Thyroid gland (tissue), 4 donors: Measurements from ENCODE around the gene CTU1. TPM values are rescaled to one million over a fixed set of nuclear protein-coding genes. Genes with fewer than 3 reads are reported as not detected.

Experiments
- DNase-seq, 2 donors: peaks; one replicate each; pipeline ENCODE4 v3.0.0-alpha.2; 2019
- H3K27ac ChIP-seq, 3 donors: fragments of 200-600 bp; sonication (generic); 1 replicate in 2 of 3; 2 replicates in 1 of 3; pipeline ENCODE4 v1.5.1; 2016 to 2019; ENCODE audit warnings: mild to moderate bottlenecking in 1 of 3, moderate library complexity in 1 of 3
- H3K27me3 ChIP-seq: fragments of 200-600 bp; sonication (generic); one replicate; pipeline ENCODE4 v1.5.1; 2019
- H3K36me3 ChIP-seq, 2 donors: fragments of 200-600 bp; sonication (generic); one replicate each; pipeline ENCODE4 v1.5.1; 2016 to 2019
- H3K4me1 ChIP-seq, 2 donors: fragments of 200-600 bp; sonication (generic); one replicate each; pipeline ENCODE4 v1.5.1; 2017 to 2019
- H3K4me3 ChIP-seq, 3 donors: fragments of 200-600 bp; sonication (generic); replicated peaks in 1 of 3; 1 replicate in 2 of 3; 2 replicates in 1 of 3; pipeline ENCODE4 v1.5.1; 2016; ENCODE audit warnings: mild to moderate bottlenecking in 1 of 3
- H3K9me3 ChIP-seq: fragments of 200-600 bp; sonication (generic); one replicate; pipeline ENCODE4 v1.5.1; 2017
- POLR2A ChIP-seq, 2 donors: fragments of 450-650 bp; IDR thresholded peaks; one replicate each; pipeline ENCODE4 v1.6.1; 2017; ENCODE audit warnings: antibody characterized with exemption in 2 of 2, mild to moderate bottlenecking in 2 of 2, moderate library complexity in 1 of 2
- WGBS, 2 donors: methylation state at CpG; one replicate each; pipeline ENCODE4 v1.1.5; 2017; 5-methylcytosine and 5-hydroxymethylcytosine counted together
- intact Hi-C: fragments of 100-400 bp; cut with DNase I; formaldehyde crosslinking; loops from one replicate; pipeline ENCODE4 v1.15.1; 2023
- total RNA-seq, 4 donors: library from RNA; depleted of rRNA; stranded (reverse); fragments of >200 nt; gene quantifications; one replicate each; pipeline ENCODE4 v1.2.3, GENCODE V29; 2016
- TF ChIP-seq, protein P1 (sequence below), 6 experiments: fragments of 200-600 bp in 3 of 6; fragments of 450-650 bp in 3 of 6; sonication (generic) in 3 of 6; IDR thresholded peaks; one replicate each; pipeline ENCODE4 v1.5.1; 2016 to 2019; ENCODE audit warnings: antibody characterized with exemption in 6 of 6, mild to moderate bottlenecking in 2 of 6, inconsistent platforms in 1 of 6, moderate library complexity in 1 of 6

Gene CTU1
- total RNA-seq, 4 donors from 2014 or later: 7.5 to 13.6 (median 9.3) TPM

DNA sequence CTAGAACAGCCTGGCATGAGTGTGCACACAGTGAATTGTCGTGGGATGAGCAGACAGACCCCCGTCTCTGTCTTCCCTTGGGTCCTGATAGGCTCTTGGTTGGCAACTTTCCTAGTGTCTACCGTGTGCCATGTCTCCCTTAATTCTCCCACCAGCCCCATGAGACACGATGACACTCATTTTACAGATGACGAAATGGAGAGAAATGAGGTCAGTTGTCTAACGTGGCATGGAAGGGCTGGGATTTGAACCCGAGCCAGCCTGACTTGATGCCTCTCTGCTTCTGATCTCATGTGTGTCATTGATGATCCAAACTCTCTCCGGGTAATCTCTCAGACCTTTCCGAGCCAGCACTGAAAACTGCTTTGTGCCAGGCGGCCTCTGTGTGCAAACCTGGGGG is 17.1 kb downstream of the CTU1 start:
- Histone ChIP-seq H3K9me3 (no peaks in the 10 kb centered on the region), H3K27me3 (no peaks in the 10 kb centered on the region), H3K4me3 (no peak overlapping the region), H3K4me1 (peaks cover 21 to 31% of the 10 kb centered on the region in 2 donors), H3K36me3 (no peaks in the 10 kb centered on the region), H3K27ac (no peak overlapping the region)
- intact Hi-C loops: no loop called here
- TF ChIP-seq, protein P1, sequence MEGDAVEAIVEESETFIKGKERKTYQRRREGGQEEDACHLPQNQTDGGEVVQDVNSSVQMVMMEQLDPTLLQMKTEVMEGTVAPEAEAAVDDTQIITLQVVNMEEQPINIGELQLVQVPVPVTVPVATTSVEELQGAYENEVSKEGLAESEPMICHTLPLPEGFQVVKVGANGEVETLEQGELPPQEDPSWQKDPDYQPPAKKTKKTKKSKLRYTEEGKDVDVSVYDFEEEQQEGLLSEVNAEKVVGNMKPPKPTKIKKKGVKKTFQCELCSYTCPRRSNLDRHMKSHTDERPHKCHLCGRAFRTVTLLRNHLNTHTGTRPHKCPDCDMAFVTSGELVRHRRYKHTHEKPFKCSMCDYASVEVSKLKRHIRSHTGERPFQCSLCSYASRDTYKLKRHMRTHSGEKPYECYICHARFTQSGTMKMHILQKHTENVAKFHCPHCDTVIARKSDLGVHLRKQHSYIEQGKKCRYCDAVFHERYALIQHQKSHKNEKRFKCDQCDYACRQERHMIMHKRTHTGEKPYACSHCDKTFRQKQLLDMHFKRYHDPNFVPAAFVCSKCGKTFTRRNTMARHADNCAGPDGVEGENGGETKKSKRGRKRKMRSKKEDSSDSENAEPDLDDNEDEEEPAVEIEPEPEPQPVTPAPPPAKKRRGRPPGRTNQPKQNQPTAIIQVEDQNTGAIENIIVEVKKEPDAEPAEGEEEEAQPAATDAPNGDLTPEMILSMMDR (IDR thresholded peaks at IDR 0.05): no peak
- no peak for TF ChIP-seq POLR2A (IDR thresholded peaks at IDR 0.05)
- no peak for DNase-seq
- 86 to 93% methylated on average over 10 of the region's 10 CpGs for WGBS, 2 donors

GRCh38 chr19:51090471-51090870 is 17.7 kb downstream of the CTU1 start:
- no peaks in the 10 kb centered on the region for H3K36me3 ChIP-seq
- no peak for DNase-seq
- TF ChIP-seq, protein P1 (IDR thresholded peaks at IDR 0.05): no peak
- TF ChIP-seq POLR2A (IDR thresholded peaks at IDR 0.05): no peak
- H3K4me1 ChIP-seq: peaks cover 20 to 31% of the 10 kb centered on the region in 2 donors
- intact Hi-C loops: no loop called here
- H3K4me3 ChIP-seq: no peak overlapping the region
- H3K27ac ChIP-seq: no peak overlapping the region
- no peaks in the 10 kb centered on the region for H3K27me3 ChIP-seq
- WGBS, 2 donors: 77 to 81% methylated on average over 8 of the region's 8 CpGs
- H3K9me3 ChIP-seq: no peaks in the 10 kb centered on the region

- Histone ChIP-seq H3K4me3 (no peak overlapping the region), H3K4me1 (peaks cover 13 to 25% of the 10 kb centered on the region in 2 donors), H3K27me3 (no peaks in the 10 kb centered on the region), H3K36me3 (no peaks in the 10 kb centered on the region), H3K27ac (no peak overlapping the region), H3K9me3 (no peaks in the 10 kb centered on the region)
- WGBS, 2 donors: 53 to 57% methylated on average over 17 of the region's 17 CpGs
- TF ChIP-seq, protein P1 (IDR thresholded peaks at IDR 0.05): no peak
- no peak for TF ChIP-seq POLR2A (IDR thresholded peaks at IDR 0.05)
- DNase-seq: no peak
- intact Hi-C loops: no loop called here
Measured at GRCh38 chr19:51089786-51090185, 18.4 kb downstream of the CTU1 start.

GRCh38 chr19:51086153-51086850 is 21.9 kb downstream of the CTU1 start:
- Histone ChIP-seq H3K9me3 (no peaks in the 10 kb centered on the region), H3K36me3 (no peaks in the 10 kb centered on the region), H3K4me1 (no peaks in the 10 kb centered on the region), H3K27me3 (no peaks in the 10 kb centered on the region), H3K27ac (no peak overlapping the region), H3K4me3 (no peak overlapping the region)
- TF ChIP-seq, protein P1 (IDR thresholded peaks at IDR 0.05): no peak
- TF ChIP-seq POLR2A (IDR thresholded peaks at IDR 0.05): no peak
- WGBS, 2 donors: 84% methylated on average over 18 of the region's 18 CpGs
- intact Hi-C loops: no loop called here
- DNase-seq: no peak

- H3K27me3 ChIP-seq: no peaks in the 10 kb centered on the region
Measured at GRCh38 chr19:51084505-51084904, 23.7 kb downstream of the CTU1 start.

More at GRCh38 chr19:51084505-51084904, 23.7 kb downstream of the CTU1 start:
- no peak for TF ChIP-seq POLR2A (IDR thresholded peaks at IDR 0.05)
- TF ChIP-seq, protein P1 (IDR thresholded peaks at IDR 0.05): no peak
- H3K4me1 ChIP-seq: no peaks in the 10 kb centered on the region
- H3K36me3 ChIP-seq: no peaks in the 10 kb centered on the region
- WGBS, 2 donors: 77 to 81% methylated on average over 7 of the region's 7 CpGs
- intact Hi-C loops: no loop called here
- DNase-seq: no peak
- no peak overlapping the region for H3K27ac ChIP-seq
- H3K9me3 ChIP-seq: no peaks in the 10 kb centered on the region
- H3K4me3 ChIP-seq: no peak overlapping the region
